Activated T-helper 17 cell treated with anti-CD3 and anti-CD28 coated beads, Interleukin-2, amount 50 U/mL, for 72 hours (primary cell): Measurements from ENCODE around the gene LMNB1. TPM values are rescaled to one million over a fixed set of nuclear protein-coding genes. Genes with fewer than 3 reads are reported as not detected.
"Not testable (repeated sequence)": the region's sequence is repeated elsewhere in the genome, so short reads cannot be mapped to it uniquely, and the experiment has no call there.

Experiments used
- ATAC-seq: fragments of 150-1000 bp; cut with Tn5 transposase; replicated peaks from 2 replicates; pipeline ENCODE4 v1.10.0; 2021; ENCODE audit warnings: mild to moderate bottlenecking, moderate library complexity
- H3K27ac Mint-ChIP-seq: one replicate; pipeline ENCODE4 v1.8.0; 2022; ENCODE audit warnings: mixed read lengths
- H3K27me3 Mint-ChIP-seq: one replicate; pipeline ENCODE4 v1.8.0; 2022; ENCODE audit warnings: mixed read lengths
- H3K36me3 Mint-ChIP-seq: one replicate; pipeline ENCODE4 v1.8.0; 2022; ENCODE audit warnings: low read depth, mild to moderate bottlenecking, mixed read lengths
- H3K4me1 Mint-ChIP-seq: one replicate; pipeline ENCODE4 v1.8.0; 2022; ENCODE audit warnings: mixed read lengths
- H3K4me3 Mint-ChIP-seq: one replicate; pipeline ENCODE4 v1.8.0; 2022; ENCODE audit warnings: mild to moderate bottlenecking, mixed read lengths
- H3K9me3 Mint-ChIP-seq: one replicate; pipeline ENCODE4 v1.8.0; 2022; ENCODE audit warnings: mixed read lengths
- total RNA-seq, 2 donors: library from RNA; stranded (reverse); gene quantifications; one replicate each; pipeline ENCODE4 v1.2.3, GENCODE V29; 2022

LMNB1 gene
- total RNA-seq, 2 donors from 2014 or later: 105 to 208 TPM

DNA sequence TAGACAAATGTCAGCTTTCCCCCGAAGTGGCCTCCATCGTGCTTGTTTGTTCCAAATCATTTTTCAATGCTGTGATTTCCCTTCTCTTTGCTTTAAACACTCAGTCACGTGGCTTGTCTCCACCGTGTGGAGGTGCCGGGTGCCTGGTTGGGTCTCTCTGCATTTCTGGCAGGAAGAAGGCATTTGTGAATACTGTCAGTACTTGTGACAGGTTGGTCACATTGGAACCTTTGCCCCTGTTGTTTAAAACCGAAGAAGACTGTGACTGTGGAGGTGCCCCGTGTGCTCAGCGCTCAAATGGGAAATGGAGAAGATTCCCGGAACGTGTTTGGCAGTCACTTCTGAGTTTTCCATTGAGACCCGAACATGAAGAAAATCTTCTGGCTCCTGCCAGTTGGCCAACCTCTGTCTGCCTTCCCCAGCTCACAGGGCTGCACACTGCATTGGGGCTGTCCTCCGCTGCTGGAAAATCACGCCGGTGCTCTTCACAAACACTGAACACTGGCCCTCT lies 74.6 kb downstream of the LMNB1 start:
- H3K36me3 Mint-ChIP-seq: no peaks in the 10 kb centered on the region
- no peaks in the 10 kb centered on the region for H3K9me3 Mint-ChIP-seq
- H3K4me3 Mint-ChIP-seq: peak overlapping the region; percentile 83
- no peak for ATAC-seq
- no peaks in the 10 kb centered on the region for H3K27me3 Mint-ChIP-seq
- H3K27ac Mint-ChIP-seq: peak overlapping the region; percentile 79
- H3K4me1 Mint-ChIP-seq: peaks cover 33% of the 10 kb centered on the region

DNA sequence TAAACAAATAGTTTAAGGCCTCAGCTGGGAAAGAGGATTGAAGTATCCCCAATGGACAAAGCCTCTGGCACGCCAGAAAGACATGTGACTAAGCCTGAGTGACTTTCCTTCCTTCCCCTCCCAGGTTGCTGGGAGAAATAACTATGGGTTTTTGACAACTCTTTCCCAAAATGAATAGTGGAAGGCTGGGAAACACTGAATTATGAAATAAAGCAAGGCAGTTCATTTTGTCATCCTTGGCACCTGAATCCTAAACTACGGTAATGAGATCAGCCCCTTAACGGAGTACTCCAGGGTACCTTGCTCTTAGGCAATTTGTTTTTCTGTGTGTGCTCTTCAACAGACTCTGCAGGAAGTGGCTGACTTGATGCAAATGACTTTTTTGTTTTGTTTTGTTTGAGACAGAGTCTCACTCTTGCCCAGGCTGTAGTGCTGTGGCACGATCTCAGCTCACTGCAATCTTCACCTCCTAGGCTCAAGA lies 75.2 kb downstream of the LMNB1 start:
- ATAC-seq: peak; percentile 76
- H3K9me3 Mint-ChIP-seq: no peaks in the 10 kb centered on the region
- H3K4me3 Mint-ChIP-seq: peak overlapping the region; percentile 83
- peaks cover 30% of the 10 kb centered on the region for H3K4me1 Mint-ChIP-seq
- peak overlapping the region; percentile 79 for H3K27ac Mint-ChIP-seq
- H3K27me3 Mint-ChIP-seq: no peaks in the 10 kb centered on the region
- no peaks in the 10 kb centered on the region for H3K36me3 Mint-ChIP-seq

DNA sequence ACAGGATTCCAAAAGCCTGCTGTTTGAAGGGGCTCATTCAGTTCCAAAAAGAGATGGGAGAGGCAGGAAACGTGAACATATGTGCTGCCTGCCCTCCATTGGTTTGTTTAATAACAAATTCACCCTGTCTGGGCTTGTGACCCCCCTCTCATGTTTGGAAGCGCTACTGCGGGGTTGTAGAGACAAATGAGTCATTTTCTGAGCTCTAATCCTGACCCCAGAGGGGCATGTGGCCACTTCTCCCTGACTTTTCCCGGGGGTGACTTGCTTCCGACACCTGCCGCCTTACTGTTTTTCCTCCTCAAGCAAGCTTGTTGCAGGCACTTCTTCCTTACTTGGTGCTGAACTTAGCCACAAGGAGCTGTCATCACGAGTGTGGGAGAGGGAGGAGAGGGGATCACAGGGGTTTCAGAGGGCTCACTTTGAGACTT lies 75.9 kb downstream of the LMNB1 start:
- Mint-ChIP-seq H3K36me3 (no peaks in the 10 kb centered on the region), H3K27me3 (no peaks in the 10 kb centered on the region), H3K4me3 (peak overlapping the region; percentile 83), H3K27ac (peak overlapping the region; percentile 79), H3K4me1 (peaks cover 30% of the 10 kb centered on the region), H3K9me3 (no peaks in the 10 kb centered on the region)
- ATAC-seq: peak; percentile 10

DNA sequence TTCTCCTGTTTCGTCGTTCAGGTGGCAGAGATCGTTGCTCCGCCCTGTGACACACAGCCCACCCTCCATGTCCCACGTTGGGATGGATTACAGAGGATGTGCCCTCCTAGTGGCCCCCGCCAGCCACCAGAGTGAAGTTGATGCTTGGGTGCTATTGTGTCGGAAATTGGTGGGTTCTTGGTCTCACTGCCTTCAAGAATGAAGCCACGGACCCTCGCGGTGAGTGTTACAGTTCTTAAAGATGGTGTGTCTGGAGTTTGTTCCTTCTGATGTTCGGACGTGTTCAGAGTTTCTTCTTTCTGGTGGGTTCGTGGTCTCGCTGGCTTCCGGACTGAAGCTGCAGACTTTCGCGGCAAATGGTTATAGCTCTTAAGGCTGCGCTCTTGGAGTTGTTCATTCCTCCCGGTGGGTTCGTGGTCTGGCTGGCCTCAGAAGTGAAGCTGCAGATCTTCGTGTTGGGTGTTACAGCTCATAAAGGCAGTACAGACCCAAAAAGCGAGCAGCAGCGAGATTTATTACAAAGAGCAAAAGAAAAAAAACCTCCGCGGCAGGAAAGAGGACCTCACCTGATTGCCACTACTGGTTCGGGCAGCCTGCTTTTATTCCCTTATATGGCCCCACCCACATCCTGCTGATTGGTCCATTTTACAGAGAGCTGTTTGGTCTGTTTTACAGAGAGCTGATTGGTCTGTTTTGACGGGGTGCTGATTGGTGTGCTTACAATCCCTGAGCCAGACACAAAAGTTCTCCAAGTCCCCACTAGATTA lies 76.8 kb downstream of the LMNB1 start:
- not testable (repeated sequence) for H3K27me3 Mint-ChIP-seq, H3K9me3 Mint-ChIP-seq, H3K36me3 Mint-ChIP-seq
- Mint-ChIP-seq H3K4me3 (peak overlapping the region; percentile 83), H3K4me1 (peaks cover 30% of the 10 kb centered on the region), H3K27ac (peak overlapping the region; percentile 79)
- peak; percentile 38 for ATAC-seq

DNA sequence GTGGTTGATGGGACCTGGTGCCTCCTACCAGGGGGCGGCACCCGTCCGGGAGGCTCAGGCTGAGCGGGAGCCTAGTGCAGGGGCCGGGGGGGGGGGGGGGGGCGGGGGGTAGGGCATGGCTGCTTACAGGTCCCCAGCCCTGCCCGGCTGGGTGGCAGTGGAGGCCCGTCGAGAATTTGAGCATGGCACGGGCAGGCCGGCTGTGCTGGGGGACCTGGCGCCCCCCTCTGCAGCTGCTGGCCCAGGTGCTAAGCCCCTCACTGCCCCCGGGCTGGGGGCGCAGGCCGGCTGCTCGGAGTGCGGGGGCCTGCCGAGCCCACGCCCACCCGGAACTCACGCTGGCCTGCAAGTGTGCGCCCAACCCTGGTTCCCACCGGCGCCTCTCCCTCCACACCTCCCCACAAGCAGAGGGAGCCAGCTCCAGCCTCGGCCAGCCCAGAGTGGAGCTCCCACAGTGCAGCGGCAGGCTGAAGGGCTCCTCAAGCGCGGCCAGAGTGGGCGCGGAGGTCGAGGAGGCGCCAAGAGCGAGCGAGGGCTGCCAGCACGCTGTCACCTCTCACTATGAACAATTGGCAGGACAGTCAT lies 77.7 kb downstream of the LMNB1 start:
- Mint-ChIP-seq H3K27me3 (no peaks in the 10 kb centered on the region), H3K9me3 (no peaks in the 10 kb centered on the region), H3K36me3 (no peaks in the 10 kb centered on the region), H3K27ac (no peak overlapping the region), H3K4me3 (peak overlapping the region; percentile 36), H3K4me1 (peaks cover 30% of the 10 kb centered on the region)
- ATAC-seq: no peak

DNA sequence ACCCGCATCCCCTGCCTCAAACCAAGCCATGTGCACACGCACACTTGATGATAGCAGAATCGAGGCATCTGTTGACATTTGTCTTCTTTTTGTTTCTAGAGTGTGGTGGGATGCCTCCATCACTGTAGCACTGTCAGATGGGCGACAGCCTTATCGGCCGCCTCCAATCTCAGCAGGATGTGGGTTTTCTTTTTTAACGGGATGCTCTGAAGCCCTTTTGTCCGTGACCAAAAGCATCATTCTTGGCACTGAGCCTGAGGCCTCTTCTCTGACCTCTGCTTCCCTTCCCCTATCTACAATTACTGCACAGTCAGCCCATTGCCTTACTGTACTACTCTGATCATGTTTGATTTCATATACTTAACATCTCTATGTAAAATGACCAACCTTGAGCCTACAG lies 78.3 kb downstream of the LMNB1 start:
- Mint-ChIP-seq H3K4me3 (peak overlapping the region; percentile 36), H3K27me3 (no peaks in the 10 kb centered on the region), H3K27ac (no peak overlapping the region), H3K4me1 (peaks cover 30% of the 10 kb centered on the region), H3K9me3 (no peaks in the 10 kb centered on the region), H3K36me3 (no peaks in the 10 kb centered on the region)
- no peak for ATAC-seq

DNA sequence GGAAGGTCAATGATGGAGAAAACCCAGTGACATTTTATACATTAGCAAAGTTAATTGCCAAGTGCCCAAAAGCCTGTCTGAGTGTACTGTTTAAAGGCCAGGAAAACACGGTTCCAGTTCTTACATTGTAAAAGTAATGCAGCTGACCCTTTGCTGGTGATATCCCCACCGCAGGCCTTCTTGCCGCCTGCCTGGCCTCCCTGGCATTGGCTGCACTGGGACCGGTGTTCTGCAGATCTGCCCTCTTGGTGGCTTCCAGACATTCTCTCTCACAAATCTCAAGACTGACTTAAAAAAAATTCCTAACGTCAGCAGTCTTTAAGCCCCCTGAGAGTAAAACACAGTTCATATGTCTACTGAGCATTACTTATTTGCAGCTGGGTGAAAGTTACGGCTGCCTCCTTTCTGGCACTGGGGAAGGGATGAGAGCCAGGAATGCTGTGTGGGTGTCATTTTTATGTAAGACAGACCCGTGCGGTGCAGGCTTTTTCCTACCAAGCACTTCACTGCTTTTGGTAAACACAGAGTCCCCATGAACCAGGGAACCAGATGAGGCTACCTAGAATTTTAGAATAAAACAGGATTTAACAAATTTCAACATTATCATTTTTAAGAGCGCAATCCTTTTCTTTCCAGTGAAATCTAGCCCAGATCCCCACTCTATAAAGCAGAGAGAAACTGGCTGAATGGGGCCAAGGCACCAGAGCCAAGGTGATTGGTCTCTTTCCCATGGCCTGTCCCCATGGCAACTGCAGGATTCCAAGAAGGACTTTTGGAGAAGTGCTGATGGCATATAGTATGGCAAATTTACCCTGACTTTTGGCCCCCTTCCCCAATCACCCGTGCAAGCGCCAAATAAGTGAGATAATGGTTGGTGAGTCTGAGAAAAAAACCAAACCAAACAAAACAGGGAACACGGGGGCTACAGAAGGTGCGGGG lies 80.8 kb downstream of the LMNB1 start:
- Mint-ChIP-seq H3K4me1 (peaks cover 22% of the 10 kb centered on the region), H3K4me3 (no peak overlapping the region), H3K9me3 (no peaks in the 10 kb centered on the region), H3K36me3 (no peaks in the 10 kb centered on the region), H3K27me3 (no peaks in the 10 kb centered on the region), H3K27ac (no peak overlapping the region)
- ATAC-seq: no peak

DNA sequence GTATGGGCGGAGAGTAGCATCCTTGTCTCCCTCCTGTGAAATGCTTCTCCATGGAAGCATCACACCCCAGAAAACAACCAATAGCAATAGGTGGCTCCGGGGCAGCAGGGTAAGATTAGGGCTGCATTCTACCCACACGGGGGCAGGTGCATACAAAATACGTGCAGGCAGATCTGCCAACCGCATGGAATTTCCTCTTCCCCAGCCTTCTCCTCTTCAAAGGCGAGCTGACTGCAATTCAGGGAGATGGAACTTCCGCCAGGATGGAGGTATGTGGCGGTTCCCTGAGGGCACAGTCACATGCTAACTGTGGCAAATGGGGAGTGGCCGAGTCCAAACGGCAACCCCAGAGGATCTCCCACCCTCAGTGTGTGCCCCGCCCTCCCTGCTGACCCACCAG lies 81.5 kb downstream of the LMNB1 start:
- Mint-ChIP-seq H3K27me3 (no peaks in the 10 kb centered on the region), H3K9me3 (no peaks in the 10 kb centered on the region), H3K27ac (no peak overlapping the region), H3K4me3 (no peak overlapping the region), H3K36me3 (no peaks in the 10 kb centered on the region), H3K4me1 (peaks cover 16% of the 10 kb centered on the region)
- no peak for ATAC-seq

DNA sequence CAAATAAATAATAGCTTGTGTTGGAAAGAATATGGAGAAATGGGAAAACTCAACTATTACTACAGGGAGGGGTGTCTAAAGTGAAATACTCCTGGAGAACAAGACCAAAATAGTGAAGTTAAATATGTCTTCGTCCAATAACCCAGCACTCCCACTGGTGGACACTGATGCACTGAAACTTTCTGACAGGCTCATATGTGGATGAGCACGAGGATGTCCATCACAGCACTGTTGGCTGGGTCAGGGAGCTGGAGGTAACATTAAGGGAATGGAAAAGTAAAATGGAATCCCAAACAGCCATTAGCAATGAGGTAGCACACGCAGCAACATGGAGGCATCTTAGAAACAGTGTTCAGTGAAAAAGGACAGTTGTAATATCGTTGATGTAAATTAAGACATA lies 86.5 kb downstream of the LMNB1 start:
- Mint-ChIP-seq H3K4me1 (no peaks in the 10 kb centered on the region), H3K4me3 (no peak overlapping the region), H3K36me3 (no peaks in the 10 kb centered on the region), H3K27me3 (no peaks in the 10 kb centered on the region), H3K27ac (no peak overlapping the region), H3K9me3 (no peaks in the 10 kb centered on the region)
- ATAC-seq: no peak

DNA sequence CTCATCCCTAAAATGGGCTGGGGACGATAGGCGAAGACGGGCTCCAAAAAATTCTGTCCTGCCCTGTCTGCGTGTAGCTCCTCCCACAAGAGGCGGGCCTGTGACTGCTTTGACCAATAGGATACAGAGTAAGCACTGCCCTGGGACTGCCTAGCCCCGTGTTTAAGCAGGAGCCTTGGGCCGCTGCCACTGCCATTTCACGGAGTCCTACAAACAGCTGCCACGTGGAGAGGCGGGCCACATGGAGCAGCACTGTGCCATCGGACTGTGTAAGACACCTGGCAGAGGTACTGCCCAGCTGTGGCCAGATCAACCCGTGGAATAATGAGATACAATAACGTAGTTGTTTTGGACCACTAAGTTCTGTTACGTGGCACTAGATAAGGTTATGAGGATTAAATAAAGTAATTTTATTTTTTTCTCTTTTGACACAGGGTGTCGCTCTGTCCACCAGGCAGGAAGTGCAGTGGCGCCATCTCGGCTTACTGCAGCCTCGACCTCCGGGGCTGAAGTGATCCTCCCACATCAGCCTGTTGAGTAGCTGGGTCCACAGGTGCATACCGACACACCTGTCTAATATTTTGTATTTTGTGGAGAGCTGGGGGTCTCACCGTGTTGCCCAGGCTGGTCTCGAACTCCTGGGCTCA lies 87.2 kb downstream of the LMNB1 start:
- Mint-ChIP-seq H3K9me3 (no peaks in the 10 kb centered on the region), H3K27me3 (no peaks in the 10 kb centered on the region), H3K27ac (no peak overlapping the region), H3K4me1 (peaks cover 7% of the 10 kb centered on the region), H3K36me3 (no peaks in the 10 kb centered on the region), H3K4me3 (no peak overlapping the region)
- no peak for ATAC-seq

DNA sequence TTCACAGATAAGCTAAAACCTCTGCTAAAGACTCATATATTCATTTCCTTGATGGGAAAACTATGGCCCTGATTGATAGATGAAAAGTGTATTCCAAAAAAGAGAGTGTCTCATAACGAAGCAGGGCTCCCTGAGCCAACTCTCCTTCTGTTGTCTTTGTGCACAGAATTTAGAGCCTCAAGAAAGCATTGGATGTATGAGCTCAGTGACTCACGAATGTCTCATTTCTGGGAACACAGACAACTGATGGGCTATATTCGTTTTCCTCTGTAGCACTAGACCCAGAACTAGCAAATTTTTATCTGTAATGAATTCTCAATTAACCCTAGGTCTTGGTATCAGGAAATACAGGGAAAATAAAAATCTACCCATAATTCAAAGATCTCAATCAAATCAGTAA lies 88.4 kb downstream of the LMNB1 start:
- ATAC-seq: no peak
- no peak overlapping the region for H3K27ac Mint-ChIP-seq
- H3K4me3 Mint-ChIP-seq: no peak overlapping the region
- H3K4me1 Mint-ChIP-seq: peaks cover 8% of the 10 kb centered on the region
- no peaks in the 10 kb centered on the region for H3K9me3 Mint-ChIP-seq
- no peaks in the 10 kb centered on the region for H3K36me3 Mint-ChIP-seq
- no peaks in the 10 kb centered on the region for H3K27me3 Mint-ChIP-seq

DNA sequence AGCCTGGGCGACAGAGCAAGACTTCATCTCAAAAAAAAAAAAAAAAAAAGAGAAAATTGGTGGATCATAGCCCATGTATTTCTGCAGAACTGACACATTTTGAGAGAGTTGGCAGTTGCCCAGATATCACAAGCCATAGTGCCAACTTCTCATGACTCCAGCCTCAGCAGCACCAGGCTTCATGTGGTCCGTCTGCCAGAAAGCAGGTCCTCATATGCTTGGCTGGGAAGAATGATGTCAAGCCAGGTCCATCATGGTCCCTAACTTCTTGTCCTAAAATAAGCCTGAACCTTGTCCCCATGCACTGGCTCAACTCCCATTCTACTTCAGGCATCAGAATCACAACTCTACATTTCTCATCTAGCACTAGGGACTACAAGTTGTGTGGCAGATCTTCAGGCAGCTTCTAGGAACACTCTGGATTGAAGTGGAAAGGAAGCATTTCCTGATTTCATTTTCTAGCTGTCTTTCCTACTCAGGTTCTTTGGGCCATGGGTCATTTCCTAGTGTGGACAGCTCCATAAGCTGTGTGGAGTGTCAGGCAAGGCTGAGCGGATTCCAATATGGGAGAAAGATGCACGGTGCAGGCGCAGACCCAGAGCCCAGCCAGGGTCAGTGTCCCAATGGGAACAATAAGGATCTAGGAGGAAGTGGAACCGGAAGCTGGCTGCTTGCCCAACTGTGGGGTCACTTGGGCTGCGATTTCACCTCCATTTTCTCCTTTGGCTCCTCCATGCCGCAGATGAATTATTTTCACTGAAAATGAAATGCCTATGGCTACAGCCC lies 90.1 kb downstream of the LMNB1 start:
- Mint-ChIP-seq H3K36me3 (no peaks in the 10 kb centered on the region), H3K27me3 (no peaks in the 10 kb centered on the region), H3K9me3 (no peaks in the 10 kb centered on the region), H3K4me3 (no peak overlapping the region), H3K27ac (no peak overlapping the region), H3K4me1 (peaks cover 8% of the 10 kb centered on the region)
- no peak for ATAC-seq

DNA sequence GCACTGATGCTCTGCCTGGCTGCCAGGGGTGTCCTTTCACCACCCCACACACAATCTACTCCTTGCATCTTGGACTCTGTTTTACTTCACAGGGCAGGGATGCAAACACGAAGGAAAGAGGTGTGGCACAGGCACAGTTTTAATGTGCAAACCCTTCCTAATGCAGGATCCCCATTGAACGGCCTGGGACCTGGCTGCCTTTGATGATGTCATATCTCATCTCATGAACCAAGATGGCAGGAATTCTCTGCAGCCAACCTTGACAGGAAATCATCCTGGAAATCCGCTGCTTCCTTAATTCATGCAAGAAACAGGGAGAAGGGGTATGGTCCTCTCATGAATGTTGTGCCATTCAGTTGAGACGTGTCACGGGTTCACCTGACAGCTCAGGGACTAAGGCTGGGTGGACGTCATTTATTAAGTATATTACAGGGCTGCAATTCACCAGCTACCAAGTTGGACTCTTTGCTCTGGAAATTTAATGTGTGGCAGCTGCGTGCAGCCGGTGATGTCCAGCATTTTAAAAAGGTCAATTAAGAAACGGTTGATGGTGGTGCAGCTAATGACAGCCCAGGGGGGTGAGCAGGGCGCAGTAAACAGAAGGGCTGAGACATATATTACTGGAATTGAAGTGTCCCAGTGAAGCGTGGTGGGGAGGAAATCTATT lies 91.5 kb downstream of the LMNB1 start:
- Mint-ChIP-seq H3K4me1 (peaks cover 8% of the 10 kb centered on the region), H3K4me3 (peak overlapping the region; percentile 59), H3K27me3 (no peaks in the 10 kb centered on the region), H3K36me3 (no peaks in the 10 kb centered on the region), H3K27ac (no peak overlapping the region), H3K9me3 (no peaks in the 10 kb centered on the region)
- ATAC-seq: no peak
